GF-D8 (cell line): ENCODE data around the gene SLC48A1.
A peak's percentile ranks its signal among the peaks of the same experiment; 100 is the strongest.

Experiments
- DNase-seq: peaks from one replicate; lab custom pipeline; 2025; lab: John Stamatoyannopoulos, UW

SLC48A1 gene

DNA sequence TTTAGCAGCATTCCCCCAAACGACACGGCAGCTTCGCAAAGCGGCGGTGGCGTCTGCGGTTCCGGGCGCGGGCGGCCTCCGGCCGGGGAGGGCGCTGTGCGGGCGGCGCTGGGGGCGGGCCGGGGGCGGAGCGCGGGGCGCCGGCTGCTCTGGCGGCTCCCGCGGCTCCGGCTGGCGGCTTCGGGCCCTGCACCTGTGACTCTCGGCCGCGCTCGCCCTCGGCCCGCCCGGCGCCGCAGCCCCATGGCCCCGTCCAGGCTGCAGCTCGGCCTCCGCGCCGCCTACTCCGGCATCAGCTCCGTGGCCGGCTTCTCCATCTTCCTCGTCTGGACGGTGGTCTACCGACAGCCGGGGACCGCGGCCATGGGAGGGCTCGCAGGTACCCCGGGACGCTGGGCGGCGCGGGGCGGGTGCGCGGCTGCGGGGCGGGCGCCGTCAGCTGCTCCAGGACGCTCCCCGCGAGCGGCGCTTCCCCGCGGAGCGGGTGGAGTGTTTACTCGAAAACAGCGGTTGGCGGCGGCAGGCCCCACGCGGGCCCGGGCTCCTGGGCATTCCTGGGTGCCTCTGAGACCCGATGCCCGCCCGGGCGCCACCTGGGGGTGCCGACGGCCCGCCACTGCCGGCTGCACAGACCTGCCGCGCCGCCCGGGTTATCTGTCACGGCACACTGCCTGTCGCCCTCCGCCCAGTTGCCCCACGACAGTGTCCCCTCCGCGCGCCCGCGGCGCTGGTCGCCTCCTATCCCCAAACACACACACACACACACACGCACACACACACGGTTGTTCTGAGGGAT lies at the start of gene SLC48A1:
Gene SLC48A1, plus strand, starts transcription at position 177 of the 796 bp plus-strand sequence. Its CDS starts 67 bp downstream, at position 244.
- DNase-seq = no peak

DNA sequence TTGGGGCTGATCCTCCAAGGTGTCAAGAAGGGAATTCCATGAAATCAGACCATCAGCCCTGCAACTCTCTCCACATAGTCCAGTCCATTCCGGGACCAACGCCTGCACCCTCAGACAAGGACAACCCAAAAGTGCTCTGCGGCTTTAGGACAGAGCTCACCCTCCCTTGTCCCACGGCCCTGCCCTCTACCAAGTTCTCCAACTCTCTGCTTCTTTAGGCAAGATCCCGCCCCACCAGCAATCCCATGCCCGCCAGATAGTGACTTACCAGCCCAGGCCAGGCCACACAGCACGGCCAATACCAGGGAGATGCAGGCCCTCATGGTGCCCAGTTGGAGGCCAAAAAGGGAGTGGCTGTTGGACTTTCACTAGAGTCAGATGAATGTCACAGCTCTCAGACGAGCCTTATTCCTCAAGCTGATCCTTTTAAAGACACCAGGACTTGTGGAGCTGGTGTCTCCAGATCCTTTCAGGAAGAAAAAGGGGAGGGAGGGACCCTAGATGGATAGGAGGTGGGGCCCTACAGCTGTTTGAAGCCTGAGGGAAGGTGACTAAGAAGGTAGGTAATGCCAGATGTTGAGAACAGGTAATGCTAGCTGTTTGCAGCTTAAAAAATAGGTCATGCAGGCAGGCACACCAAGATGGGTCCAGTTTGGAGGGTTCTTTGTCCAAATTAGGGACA lies 47.8 kb upstream of the SLC48A1 start, which contains the start of gene ENDOU:
Gene ENDOU, minus strand, starts transcription at position 400 of the 682 bp plus-strand sequence. Its CDS starts 77 bp downstream, at position 323.
- no peak for DNase-seq

DNA sequence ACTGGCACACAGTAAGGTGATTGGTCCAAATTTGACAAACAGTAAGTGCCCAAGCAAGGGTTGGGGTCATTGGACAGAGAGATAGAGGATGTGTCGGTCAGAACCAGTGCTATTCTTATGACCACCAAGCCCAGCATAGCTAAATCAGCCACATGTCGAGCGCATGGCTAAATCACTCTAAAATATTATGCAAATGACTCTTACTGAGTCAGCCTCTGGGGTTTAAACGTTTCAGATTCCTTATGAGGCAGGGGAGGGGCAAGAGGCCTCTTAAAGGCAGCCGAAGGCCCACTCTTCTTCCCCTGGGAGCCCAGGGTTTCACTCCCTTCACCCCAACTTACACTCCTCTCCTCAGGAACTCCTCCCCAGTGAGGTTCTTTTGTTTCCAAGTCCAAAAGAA lies 47.1 kb upstream of the SLC48A1 start:
- DNase-seq = no peak

DNA sequence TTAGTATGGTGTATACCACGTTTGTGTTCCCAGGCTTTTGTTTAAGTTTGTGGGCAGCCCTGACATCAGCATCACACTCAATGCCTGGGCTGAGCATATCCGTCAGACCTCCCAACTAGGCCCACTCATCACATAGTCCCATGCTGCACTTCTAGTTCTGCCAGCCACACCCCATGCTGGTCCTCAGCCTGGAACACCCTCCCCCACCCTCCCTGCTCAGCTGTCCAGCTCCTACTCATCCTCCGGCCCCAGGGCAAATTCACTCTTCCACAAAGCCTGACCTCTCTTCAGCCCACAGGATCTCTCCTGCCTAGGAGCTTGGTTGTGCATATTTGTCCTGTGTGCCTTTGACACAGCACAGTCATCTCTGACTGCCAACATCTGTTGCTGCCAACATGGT lies 43.8 kb upstream of the SLC48A1 start:
- DNase-seq = no peak

DNA sequence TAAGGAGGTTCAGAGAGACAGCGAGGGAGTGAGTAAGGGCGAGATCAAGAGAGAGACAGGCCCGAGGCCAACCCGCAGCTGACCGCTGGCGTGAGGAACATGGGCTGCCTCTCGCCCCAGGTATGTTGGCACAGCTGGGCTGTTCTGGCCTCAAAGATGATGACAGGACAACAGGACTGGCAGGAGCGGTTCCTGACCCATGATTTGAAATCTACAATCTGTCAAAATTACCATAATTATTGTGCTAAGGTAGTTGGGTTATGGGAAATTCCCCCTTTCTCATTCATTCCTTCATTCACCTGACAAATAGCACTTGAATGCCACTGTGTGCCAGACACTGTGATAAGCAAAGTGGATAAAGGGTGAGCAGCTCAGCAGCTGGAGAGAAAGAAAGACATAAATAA lies 42.7 kb upstream of the SLC48A1 start:
- DNase-seq = no peak

DNA sequence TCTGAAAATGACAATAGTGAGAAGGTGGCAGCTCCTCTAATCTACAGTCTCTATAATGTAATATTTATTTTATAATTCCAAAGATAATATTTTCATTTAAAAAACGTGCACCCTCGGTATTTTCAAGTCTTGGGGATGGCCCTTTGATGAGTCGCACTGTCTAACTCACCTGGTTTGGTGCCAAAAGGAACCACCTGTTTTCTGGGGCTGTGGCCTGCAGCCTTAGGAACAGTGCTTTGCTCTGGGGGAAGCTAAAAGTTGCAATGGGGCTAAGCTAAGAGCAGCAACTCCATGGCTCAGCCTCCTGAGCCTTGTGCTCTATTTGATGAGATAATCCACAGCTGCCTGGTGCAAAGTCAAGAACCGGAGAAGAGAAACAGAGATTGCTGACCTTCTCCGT lies 41.3 kb upstream of the SLC48A1 start:
- DNase-seq = no peak

DNA sequence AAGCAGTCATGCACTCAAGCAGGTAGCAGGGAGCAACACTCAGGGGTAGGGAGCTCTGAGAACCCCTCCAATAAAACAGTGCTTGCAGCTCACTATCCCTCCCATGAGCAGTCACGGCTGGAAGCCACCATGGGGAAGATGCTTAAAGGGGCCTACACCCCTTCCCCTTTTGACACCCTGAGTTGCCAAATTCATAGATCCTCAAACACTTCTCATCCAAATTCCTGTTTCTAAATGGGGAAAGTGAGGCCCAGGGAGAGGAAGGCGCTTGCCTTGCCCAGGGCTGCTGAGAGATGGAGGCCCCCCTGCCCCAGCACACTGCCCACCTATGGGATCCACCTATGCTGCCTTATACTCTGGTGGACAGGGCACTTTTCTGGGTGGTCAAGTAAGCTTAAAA lies 40.5 kb upstream of the SLC48A1 start:
- no peak for DNase-seq

DNA sequence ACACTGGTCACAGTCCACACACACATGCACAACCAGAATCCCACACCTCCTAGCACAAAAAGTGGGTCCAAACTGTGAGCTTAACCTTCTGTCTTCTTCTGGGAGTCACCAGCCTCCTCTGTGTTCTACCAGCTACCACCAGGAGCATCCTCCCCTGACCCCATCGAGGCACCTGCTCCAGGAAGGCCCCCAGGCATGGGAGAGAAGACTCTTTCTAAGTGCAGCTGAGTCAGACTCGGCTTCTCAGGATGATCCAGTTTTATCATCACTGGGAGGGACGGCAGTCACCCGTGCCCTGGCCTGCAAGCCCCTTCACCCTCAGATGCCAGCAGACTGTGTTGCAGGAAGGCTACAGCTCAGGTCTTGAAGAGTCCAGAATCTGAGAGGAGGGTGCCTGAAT lies 39.9 kb upstream of the SLC48A1 start:
- DNase-seq = no peak

DNA sequence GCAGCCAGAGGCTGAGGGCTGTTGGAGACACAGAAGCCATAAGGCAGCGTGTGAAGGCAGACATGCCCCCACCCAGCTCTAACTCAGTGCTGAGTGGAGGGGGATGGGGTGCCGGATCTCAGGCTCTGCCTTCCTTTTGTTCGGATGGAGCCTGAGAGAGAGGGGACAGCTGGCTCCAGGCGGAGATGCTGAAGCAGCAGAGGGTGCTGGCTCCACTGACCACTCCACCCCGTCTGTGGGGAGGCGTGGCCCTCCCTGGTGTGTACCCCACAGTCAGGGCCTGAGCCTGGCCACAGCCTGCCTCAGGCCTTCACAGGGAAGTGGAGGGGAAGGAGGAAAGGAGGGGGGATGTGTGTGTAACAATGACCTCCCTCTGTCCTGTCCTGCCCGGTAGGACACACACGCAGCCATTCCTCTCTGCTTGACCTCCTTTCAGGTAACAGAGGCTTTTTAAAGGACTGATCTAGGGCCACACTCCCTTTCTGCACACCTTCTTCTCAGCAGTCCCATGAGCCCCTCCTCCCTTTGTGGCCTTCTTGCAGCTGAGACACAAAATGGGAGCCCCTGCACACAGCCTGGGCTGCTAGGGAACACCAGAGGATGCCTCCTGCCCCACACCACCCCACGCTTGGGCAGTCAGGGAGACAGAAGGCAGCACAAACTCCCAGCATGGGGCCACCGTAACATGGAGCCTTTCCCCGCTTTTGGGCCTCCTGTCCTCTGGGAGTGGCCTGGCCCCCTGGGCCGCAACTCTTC lies 38.1 kb upstream of the SLC48A1 start:
- DNase-seq = no peak

DNA sequence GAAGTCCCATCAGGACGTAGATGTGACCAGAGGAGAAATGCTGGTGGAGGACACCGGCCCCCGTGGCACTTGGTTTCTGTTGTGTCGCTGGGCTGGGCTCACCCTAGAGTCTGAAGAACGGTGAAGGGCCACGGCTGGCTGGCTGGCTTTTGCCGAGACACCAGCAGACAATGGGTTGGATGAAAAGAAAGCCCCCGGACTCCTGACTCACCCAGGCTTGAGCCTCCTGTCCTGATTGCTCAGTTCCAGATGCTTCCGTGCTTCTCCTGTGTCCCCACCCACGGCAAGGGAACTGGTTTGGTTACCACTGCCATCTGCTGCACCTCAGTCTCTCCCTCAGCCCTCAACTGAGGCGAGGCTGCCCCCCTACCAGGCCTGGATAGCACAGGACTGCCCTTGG lies 37.4 kb upstream of the SLC48A1 start:
- DNase-seq = no peak

DNA sequence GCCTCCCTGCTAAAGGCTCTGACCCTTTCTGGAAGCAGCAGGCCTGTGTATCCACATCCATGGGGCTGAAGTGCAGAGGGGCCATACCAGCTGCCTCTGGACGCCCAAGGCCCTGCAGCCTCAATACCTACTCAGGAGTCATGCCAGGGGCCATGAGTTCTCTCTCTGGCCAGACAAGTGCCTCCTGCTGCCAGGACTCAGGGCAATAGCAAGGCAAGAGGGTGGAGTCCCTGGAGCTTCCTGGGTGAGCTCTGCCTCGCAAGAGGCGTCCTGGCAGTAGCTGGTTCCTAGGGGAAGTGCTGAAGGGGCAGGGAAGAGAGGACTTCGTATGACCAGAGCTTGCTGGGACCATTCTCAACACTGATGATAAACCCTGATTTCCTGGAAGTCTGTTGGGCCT lies 36.8 kb upstream of the SLC48A1 start:
- no peak for DNase-seq

DNA sequence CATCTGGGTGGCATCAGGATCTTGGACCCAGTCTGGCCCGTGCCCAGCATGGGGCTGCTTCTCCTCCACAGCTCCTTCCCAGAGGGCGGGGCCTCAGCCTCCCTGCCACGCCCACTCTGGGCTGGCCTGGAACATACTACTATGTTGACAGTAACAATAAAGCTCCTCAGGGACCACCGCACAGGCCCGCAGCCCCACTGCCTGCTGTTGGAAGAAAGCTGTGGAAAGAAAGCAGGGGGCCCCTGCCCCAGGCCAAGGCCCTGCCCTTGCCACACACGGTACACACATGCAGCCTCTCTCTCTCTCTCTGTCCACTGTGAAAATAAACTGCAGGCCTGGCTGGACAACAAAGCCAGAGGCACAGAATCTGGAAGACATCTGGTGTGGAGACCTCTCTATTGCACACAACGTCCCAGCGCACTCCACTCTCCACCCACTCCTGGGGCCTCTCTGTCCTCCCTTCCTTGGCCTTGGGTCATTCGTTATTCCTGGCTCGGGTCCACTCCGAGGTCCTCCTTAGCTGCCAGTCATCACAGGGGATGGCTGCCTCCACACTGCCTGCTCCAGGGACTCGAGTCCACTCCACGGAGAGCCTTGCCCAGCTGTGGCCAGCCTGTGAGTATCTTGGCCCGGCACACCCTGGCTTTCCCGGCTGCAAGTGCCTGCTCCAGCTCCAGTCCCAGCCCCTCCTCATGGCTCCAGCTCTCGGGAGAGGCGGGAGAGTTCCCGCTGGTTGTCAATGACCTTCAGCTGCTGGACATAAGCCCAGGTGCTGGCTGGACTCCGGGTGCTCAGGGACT lies 36.0 kb upstream of the SLC48A1 start:
- no peak for DNase-seq

DNA sequence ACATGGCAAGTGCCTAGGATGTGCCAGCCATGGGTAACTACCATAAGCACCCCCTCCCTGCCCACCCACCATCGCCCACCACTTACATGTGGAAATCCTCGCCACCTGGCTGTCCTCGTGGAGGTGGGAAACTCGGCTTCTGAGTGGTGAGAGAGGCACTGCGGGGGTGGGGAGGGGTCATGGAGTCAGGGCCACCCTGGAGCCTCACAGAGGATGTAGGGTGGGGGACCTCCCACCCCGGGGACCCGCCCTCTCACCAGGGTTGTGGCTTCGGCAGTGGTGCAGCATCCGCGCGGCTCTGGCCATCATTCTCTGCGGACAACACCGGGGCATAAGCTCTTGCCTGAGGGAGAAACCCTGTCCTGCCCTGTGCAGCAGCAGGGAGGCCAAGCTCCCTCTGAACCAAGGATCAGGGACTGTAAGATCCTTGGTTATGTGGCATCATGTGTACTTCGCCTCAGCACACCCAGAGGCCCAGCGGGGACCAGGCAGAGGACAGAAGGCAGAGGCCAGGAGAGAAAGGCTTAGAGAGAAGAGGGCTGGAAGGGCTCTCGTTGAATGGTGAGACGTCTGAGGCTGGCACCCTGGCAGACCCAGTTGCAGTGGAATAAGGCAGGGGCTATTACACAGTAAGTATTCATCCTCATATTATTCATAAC lies 35.0 kb upstream of the SLC48A1 start:
- no peak for DNase-seq

DNA sequence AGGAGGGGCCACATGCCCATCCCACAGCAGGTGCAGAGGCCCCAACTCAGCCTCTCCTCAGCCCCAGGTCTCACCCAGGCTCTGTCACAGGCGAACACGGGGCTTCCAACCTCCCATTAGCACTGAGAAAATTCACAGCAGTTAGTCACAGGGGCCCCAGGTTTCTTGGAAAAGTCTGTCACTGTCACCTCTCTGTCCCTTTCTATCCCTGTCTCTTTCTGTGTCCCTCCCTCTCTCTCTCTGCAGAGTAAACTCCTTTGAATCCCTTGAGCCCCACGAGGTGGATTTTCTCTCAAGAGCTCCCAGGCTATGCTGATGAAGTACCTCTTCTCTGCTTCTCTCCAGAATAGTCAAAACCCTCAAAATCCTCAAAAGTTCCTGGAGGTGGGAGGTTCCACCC lies 33.7 kb upstream of the SLC48A1 start:
- no peak for DNase-seq

DNA sequence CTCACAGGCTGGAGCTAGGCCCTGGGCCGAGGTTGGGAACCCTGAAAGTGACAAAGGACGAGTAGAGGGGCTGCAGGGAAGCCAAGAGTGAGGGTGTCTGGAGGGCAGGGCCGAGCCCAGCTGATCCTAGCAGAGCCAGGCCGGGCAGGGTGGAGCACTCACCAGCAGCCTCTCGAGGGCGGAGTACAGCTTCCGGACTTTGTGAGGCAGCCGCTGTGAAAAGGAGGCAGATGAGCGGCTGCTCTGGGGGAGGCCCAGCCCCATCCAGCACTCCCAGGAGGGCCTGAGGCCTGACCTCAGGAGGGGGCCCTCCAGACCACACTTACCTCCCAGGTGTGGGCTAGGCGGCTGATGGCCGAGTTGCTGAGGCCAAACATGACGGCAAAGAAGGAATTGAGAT lies 33.1 kb upstream of the SLC48A1 start:
- no peak for DNase-seq

DNA sequence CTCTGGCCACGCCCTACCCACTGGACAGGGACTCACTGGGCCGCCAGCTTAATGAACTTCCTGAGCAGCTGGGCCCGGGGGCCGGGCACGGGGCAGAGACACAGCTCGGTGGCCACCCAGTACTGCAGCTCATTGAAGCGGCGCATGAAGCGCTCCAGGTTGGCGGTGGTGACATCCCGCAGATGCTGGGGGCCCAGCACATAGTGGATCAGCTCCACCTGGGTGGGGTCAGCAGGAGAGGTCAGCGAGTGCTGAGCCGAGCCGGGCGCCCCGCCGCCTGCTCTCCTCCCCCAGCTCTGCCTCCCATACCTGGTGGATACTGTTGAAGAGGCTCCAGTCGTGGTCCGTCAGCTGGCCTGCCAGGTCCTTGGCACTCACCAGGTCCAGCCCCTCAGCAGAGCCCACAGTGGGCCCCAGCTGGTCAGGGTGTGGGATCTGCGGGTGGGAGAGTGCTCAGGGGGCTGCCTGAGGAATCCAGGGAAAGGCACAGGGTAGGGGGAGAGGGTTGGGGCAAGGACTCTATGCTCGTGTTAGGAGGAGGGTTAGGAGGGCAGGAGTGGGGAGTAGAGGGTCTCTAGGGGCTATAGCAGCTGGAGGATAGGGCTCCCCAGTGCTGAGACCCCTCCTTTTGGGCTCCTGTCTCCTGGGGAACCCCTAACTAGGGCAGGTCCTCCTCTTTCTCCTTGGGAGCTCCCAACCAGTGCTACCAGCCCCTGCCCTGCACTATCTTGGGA lies 32.3 kb upstream of the SLC48A1 start:
- DNase-seq = no peak

DNA sequence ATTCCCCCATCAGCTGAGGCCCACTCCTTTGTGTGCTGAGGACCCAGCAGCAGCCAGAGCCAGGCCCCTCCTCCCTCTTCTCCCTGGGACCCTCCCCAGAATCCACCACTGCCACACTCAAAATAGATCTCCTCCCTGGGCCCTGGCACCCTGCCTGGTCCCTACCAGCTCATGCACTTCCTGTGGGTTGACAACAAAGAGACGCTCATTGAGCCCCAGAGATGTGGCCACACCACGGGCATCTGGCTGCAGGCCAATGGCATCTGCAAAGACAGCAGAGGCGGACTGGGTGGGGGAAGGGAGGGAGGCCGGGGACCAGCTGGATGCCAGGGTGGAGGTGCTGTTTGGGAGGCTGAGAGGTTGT lies 31.7 kb upstream of the SLC48A1 start:
- DNase-seq = peak; percentile 70

DNA sequence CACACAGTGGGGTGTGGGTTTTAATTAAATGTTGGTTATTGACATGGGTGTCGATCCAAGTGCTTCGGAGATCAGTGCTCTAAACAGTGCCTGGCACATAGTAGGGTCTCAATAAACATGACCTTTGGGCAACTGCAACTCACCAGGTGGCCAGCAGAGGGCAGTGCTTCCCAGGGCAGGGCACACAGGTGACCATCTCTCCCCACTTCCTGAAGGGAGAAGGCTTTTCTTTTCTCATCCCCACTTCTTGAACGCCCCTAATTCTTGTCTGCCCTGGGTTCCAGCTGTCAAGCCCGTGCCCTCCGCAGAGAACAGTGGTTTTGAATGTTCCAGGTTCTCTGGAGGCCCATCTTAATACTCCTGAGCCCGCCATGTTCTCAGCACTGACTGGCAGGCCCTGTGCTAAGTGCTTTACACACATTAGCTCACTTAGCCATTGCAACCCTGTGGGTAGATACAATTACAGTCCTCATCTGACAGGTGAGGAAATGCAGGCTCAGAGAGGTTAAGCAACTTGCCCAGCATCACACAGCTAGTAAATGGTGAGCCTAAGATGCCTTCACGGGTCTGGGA lies 30.7 kb upstream of the SLC48A1 start:
- DNase-seq = no peak

DNA sequence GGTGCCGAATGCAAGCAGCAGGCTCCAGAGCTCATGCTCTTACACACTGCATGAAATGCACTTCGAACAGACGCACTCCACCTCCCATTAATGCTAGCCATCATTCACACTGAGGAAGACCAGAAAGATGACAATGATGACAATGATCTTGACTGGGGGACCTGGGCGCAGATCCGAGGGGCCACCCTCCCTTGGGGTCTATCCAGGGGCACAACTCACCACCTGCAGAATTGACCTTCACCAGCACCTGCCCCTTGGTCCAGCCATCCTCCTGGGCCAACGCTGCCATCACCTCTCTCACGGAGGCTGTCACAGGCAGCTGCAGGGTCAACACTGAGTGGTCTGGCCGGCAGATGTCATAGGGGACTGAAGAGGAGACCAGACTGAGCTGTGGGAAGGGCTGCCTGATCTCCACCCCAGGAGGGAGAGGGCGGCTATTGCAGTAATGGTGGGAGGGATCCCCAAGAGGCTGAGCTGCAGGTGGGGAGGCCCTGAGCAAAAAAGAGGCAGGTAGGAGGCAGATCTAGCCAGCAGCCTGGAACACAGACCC lies 29.7 kb upstream of the SLC48A1 start:
- no peak for DNase-seq

DNA sequence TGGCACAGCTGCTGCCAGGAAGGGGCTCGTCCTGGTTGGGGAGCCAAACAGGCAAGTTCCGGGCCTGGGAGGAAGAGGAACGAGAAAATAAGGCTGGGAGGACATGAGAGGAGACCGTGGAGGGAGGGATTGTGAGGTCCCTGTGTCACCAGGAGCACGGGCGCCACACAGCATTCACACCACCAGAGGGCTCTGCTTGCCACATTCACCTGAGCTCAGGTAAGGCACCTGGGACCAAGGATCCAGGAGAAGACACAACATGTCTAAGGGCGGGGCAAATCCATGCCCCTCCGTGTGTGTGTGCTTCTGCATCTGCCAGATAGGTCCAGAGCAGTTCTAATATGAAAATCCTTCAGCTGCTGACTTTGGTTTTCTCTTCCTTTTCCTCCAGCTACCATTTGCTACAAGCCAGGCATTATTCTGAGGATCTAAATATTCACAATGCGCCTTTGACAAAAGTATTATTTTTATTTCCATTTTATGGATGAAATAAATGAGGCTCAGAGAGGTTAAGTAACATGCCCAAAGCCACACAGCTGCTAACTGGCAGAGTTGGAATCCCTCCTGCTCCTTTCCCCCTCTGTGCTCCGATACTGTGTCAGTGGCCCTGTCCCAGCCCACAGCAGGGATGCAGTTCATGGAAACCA lies 28.9 kb upstream of the SLC48A1 start:
- no peak for DNase-seq
